Neuronal stem cell (in vitro differentiated cells): Measurements from ENCODE around the gene DLG5.

Experiments
- DNase-seq: peaks from one replicate; pipeline ENCODE4 v3.0.0-alpha.2; 2013; ENCODE audit warnings: low spot score
- H2AFZ ChIP-seq: one replicate; pipeline ENCODE4 v1.6.1; 2013; ENCODE audit warnings: mild to moderate bottlenecking, low read length, inconsistent platforms
- H2AK5ac ChIP-seq: 2 replicates; pipeline ENCODE4 v1.6.1; 2013; ENCODE audit warnings: low read depth, mild to moderate bottlenecking, inconsistent platforms, low read length, moderate library complexity, mixed read lengths
- H2BK120ac ChIP-seq: 2 replicates; pipeline ENCODE4 v1.6.1; 2013; ENCODE audit warnings: low read depth, mild to moderate bottlenecking, inconsistent platforms, low read length, moderate library complexity, mixed read lengths
- H2BK12ac ChIP-seq: one replicate; pipeline ENCODE4 v1.6.1; 2013; ENCODE audit warnings: low read length, inconsistent platforms
- H2BK15ac ChIP-seq: 2 replicates; pipeline ENCODE4 v1.6.1; 2013; ENCODE audit warnings: mild to moderate bottlenecking, low read length, inconsistent platforms, mixed read lengths
- H2BK5ac ChIP-seq: one replicate; pipeline ENCODE4 v1.6.1; 2013; ENCODE audit warnings: inconsistent platforms, mild to moderate bottlenecking, low read length, moderate library complexity
- H3K14ac ChIP-seq: one replicate; pipeline ENCODE4 v1.6.1; 2013; ENCODE audit warnings: low read length, inconsistent platforms
- H3K18ac ChIP-seq: 2 replicates; pipeline ENCODE4 v1.6.1; 2013; ENCODE audit warnings: low read length, inconsistent platforms
- H3K23ac ChIP-seq: 2 replicates; pipeline ENCODE4 v1.6.1; 2013; ENCODE audit warnings: low read depth, mild to moderate bottlenecking, mixed read lengths, low read length, inconsistent platforms; ENCODE audit not compliant: poor library complexity
- H3K27ac ChIP-seq: replicated peaks from 3 replicates; pipeline ENCODE4 v1.5.1; 2013; ENCODE audit warnings: low read length, inconsistent platforms
- H3K27me3 ChIP-seq, 3 experiments: 2 replicates each; pipeline ENCODE4 v1.6.1; 2013; ENCODE audit warnings: low read length in 3 of 3, mild to moderate bottlenecking in 2 of 3, inconsistent platforms in 1 of 3, low read depth in 1 of 3, mixed read lengths in 1 of 3, moderate library complexity in 1 of 3; ENCODE audit not compliant: control insufficient read depth in 3 of 3, insufficient read depth in 3 of 3
- H3K36me3 ChIP-seq, 2 donors: replicated peaks in 1 of 2; 2 replicates each; pipeline ENCODE4 v1.6.1; 2013; ENCODE audit warnings: low read length in 2 of 2; ENCODE audit not compliant: control insufficient read depth in 2 of 2, insufficient read depth in 2 of 2
- H3K4ac ChIP-seq: 2 replicates; pipeline ENCODE4 v1.6.1; 2013; ENCODE audit warnings: inconsistent platforms, mild to moderate bottlenecking, low read length, moderate library complexity
- H3K4me1 ChIP-seq, 2 donors: 1 replicate in 1 of 2; 2 replicates in 1 of 2; pipeline ENCODE4 v1.6.1; 2013; ENCODE audit warnings: low read length in 2 of 2, low read depth in 1 of 2; ENCODE audit not compliant: control insufficient read depth in 2 of 2, insufficient read depth in 1 of 2
- H3K4me2 ChIP-seq: one replicate; pipeline ENCODE4 v1.6.1; 2013; ENCODE audit warnings: mild to moderate bottlenecking, low read length, inconsistent platforms; ENCODE audit not compliant: insufficient read depth, poor library complexity, severe bottlenecking
- H3K4me3 ChIP-seq, 2 donors: 2 replicates each; pipeline ENCODE4 v1.5.1; 2013; ENCODE audit warnings: low read length in 2 of 2, mild to moderate bottlenecking in 2 of 2, inconsistent platforms in 1 of 2, moderate library complexity in 1 of 2
- H3K79me1 ChIP-seq: one replicate; pipeline ENCODE4 v1.6.1; 2013; ENCODE audit warnings: low read depth, mild to moderate bottlenecking, inconsistent platforms, low read length, moderate library complexity
- H3K9ac ChIP-seq: one replicate; pipeline ENCODE4 v1.6.1; 2013; ENCODE audit warnings: mild to moderate bottlenecking, low read depth, low read length, inconsistent platforms; ENCODE audit not compliant: poor library complexity
- H3K9me3 ChIP-seq, 2 donors: replicated peaks in 1 of 2; 2 replicates each; pipeline versions ENCODE3 to v1.6.1; 2013; ENCODE audit warnings: low read length in 2 of 2, mild to moderate bottlenecking in 2 of 2, inconsistent platforms in 1 of 2, low read depth in 1 of 2, mixed read lengths in 1 of 2, moderate library complexity in 1 of 2; ENCODE audit not compliant: control insufficient read depth in 2 of 2, insufficient read depth in 1 of 2
- H4K8ac ChIP-seq: one replicate; pipeline ENCODE4 v1.6.1; 2013; ENCODE audit warnings: low read depth, mild to moderate bottlenecking, inconsistent platforms, low read length, moderate library complexity
- H4K91ac ChIP-seq: one replicate; pipeline ENCODE4 v1.6.1; 2013; ENCODE audit warnings: low read length, low read depth, mild to moderate bottlenecking, inconsistent platforms; ENCODE audit not compliant: poor library complexity
- WGBS, 2 donors: extraction: QIAGEN DNeasy Blood & Tissue Kit; methylation state at CpG; one replicate each; pipeline ENCODE4 v1.1.7; 2013; ENCODE audit warnings: missing lambda C conversion rate in 2 of 2, mixed read lengths in 1 of 2; ENCODE audit not compliant: insufficient read length in 2 of 2, insufficient replicate concordance in 1 of 2; ENCODE audit errors: extremely low coverage in 2 of 2; 5-methylcytosine and 5-hydroxymethylcytosine counted together

DLG5 gene

DNA sequence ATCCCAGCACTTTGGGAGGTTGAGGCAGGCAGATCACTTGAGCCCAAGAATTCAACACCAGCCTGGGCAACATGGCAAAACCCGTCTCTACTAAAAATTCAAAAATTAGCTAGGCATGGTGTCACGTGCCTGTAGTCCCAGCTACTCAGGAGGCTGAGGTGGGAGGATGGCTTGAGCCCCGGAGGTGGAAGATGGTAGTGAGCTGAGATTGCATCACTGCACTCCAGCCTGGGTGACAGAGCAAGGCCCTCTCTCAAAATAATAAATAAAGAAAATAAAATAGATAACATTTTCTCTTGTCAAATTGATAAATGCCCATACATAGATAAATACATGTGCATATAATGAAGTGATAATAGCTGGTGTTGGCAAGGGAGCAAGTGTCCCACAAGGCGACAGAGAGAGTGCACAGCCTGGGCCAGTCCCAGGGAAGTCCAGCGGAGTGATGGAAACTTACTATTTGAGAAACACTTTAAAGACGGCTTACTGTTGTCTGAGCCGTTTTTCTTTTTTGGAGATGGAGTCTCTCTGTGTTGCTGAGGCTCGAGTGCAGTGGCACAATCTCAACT is 33.4 kb upstream of the DLG5 start:
- no peak overlapping the region for H3K9ac ChIP-seq
- no peak overlapping the region for H2AK5ac ChIP-seq

GRCh38 chr10:77959384-77959783 is 32.8 kb upstream of the DLG5 start:
- no peak overlapping the region for H4K91ac ChIP-seq
- H2BK15ac ChIP-seq: no peak overlapping the region
- DNase-seq: no peak
- no peaks in the 10 kb centered on the region for H3K36me3 ChIP-seq
- H3K14ac ChIP-seq: no peak overlapping the region
- peaks cover 2 to 4% of the 10 kb centered on the region in 2 donors for H3K4me1 ChIP-seq
- no peak overlapping the region for H2BK12ac ChIP-seq
- no peaks in the 10 kb centered on the region for H3K27me3 ChIP-seq
- H3K27ac ChIP-seq: no peak overlapping the region
- H2AK5ac ChIP-seq: no peak overlapping the region
- no peak overlapping the region for H3K9ac ChIP-seq
- H3K9me3 ChIP-seq: peaks cover 8 to 10% of the 10 kb centered on the region in 2 donors
- no peak overlapping the region for H4K8ac ChIP-seq
- no peak overlapping the region for H3K23ac ChIP-seq
- no peak overlapping the region for H2BK5ac ChIP-seq
- H3K4ac ChIP-seq: no peak overlapping the region
- WGBS, 2 donors: no CpG with 5 or more reads among the region's 4 CpGs
- no peak overlapping the region for H2BK120ac ChIP-seq
- no peak overlapping the region for H2AFZ ChIP-seq
- peak overlapping the region; percentile 19 for H3K18ac ChIP-seq
- no peak overlapping the region for H3K4me2 ChIP-seq
- H3K79me1 ChIP-seq: no peaks in the 10 kb centered on the region
- H3K4me3 ChIP-seq: no peak overlapping the region

More for the DNA sequence above, 33.4 kb upstream of the DLG5 start:
- DNase-seq: no peak
- no peak overlapping the region for H3K18ac ChIP-seq
- H3K9me3 ChIP-seq: peaks cover 8 to 13% of the 10 kb centered on the region in 2 donors
- no peaks in the 10 kb centered on the region for H3K27me3 ChIP-seq
- no peak overlapping the region for H3K23ac ChIP-seq
- H3K14ac ChIP-seq: no peak overlapping the region
- no peak overlapping the region for H2BK12ac ChIP-seq
- H4K8ac ChIP-seq: no peak overlapping the region
- no peak overlapping the region for H3K27ac ChIP-seq
- H3K36me3 ChIP-seq: no peaks in the 10 kb centered on the region
- no peak overlapping the region for H4K91ac ChIP-seq
- no CpG with 5 or more reads among the region's 8 CpGs for WGBS, 2 donors
- no peaks in the 10 kb centered on the region for H3K79me1 ChIP-seq
- H2BK5ac ChIP-seq: no peak overlapping the region
- H3K4me1 ChIP-seq: peaks cover 2 to 4% of the 10 kb centered on the region in 2 donors
- no peak overlapping the region for H2AFZ ChIP-seq
- no peak overlapping the region for H3K4ac ChIP-seq
- H2BK120ac ChIP-seq: no peak overlapping the region
- no peak overlapping the region for H3K4me2 ChIP-seq
- no peak overlapping the region for H3K4me3 ChIP-seq
- no peak overlapping the region for H2BK15ac ChIP-seq

DNA sequence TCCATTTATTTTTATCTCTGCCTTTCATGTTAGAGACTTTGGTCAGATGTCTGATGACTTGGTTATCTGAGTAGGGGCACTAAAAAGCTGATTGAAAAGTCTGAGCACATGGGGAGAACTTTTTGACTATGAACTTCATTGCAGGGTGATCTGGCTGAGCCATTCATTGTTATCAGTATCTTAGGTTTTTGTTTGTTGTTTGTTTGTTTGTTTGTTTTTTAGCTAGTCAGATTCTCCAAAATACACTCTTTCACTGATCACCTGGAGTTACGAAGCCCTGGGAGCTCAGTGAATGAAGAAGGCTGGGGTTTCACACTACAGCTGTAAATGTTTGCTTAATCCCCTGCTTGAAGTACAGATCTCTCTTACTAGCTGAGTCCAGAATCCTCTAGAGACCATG is 28.6 kb upstream of the DLG5 start:
- no peaks in the 10 kb centered on the region for H3K79me1 ChIP-seq

DNA sequence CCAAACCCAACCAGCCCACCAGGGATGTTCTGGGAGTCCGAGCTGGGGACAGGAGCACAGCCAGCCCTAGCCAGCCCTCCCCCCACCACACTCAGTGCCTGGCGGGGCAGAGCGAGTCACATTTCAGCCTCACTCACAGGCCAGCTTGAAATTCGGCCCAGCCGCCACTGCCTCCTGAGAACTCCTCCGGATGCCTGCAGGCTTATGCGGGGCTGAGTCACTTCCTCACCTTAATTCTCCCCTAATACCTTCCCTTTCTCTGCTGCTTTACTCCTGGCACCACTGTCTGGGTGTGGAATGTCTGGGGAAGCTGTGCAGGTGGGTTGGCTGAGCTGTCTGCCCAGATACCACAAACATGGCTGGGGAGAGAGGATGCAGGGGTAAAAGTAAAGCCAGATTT is 22.6 kb upstream of the DLG5 start:
- no peaks in the 10 kb centered on the region for H3K79me1 ChIP-seq
- H3K9ac ChIP-seq: no peak overlapping the region
- H4K8ac ChIP-seq: no peak overlapping the region
- peak overlapping the region; percentile 12 to 26 for H3K4me3 ChIP-seq
- no peak overlapping the region for H3K23ac ChIP-seq
- no peak overlapping the region for H3K4ac ChIP-seq
- peaks cover 0 to 12% of the 10 kb centered on the region in 2 donors for H3K9me3 ChIP-seq
- H2BK120ac ChIP-seq: no peak overlapping the region
- H3K14ac ChIP-seq: peak overlapping the region; percentile 86
- WGBS, 2 donors: no CpG with 5 or more reads among the region's 7 CpGs
- H2BK15ac ChIP-seq: no peak overlapping the region
- H3K4me1 ChIP-seq: peaks cover 7 to 8% of the 10 kb centered on the region in 2 donors
- H2AK5ac ChIP-seq: no peak overlapping the region
- DNase-seq: no peak
- no peak overlapping the region for H3K27ac ChIP-seq
- H4K91ac ChIP-seq: no peak overlapping the region
- H3K27me3 ChIP-seq: no peaks in the 10 kb centered on the region
- no peaks in the 10 kb centered on the region for H3K36me3 ChIP-seq
- H2BK12ac ChIP-seq: no peak overlapping the region
- H3K4me2 ChIP-seq: no peak overlapping the region
- peak overlapping the region; percentile 97 for H2AFZ ChIP-seq
- H2BK5ac ChIP-seq: no peak overlapping the region
- H3K18ac ChIP-seq: peak overlapping the region; percentile 82

More for the DNA sequence above, 28.6 kb upstream of the DLG5 start:
- H2BK120ac ChIP-seq: no peak overlapping the region
- H4K8ac ChIP-seq: no peak overlapping the region
- H3K4me2 ChIP-seq: no peak overlapping the region
- H2AFZ ChIP-seq: no peak overlapping the region
- H3K4ac ChIP-seq: no peak overlapping the region
- no peak overlapping the region for H2BK12ac ChIP-seq
- H3K18ac ChIP-seq: no peak overlapping the region
- no peak overlapping the region for H3K4me3 ChIP-seq
- H3K4me1 ChIP-seq: no peaks in the 10 kb centered on the region
- no peak overlapping the region for H3K14ac ChIP-seq
- no peak overlapping the region for H2BK15ac ChIP-seq
- H4K91ac ChIP-seq: no peak overlapping the region
- H3K27ac ChIP-seq: no peak overlapping the region
- no peak overlapping the region for H3K9ac ChIP-seq
- H2AK5ac ChIP-seq: no peak overlapping the region
- H3K9me3 ChIP-seq: peaks cover 2 to 12% of the 10 kb centered on the region in 2 donors
- no peak overlapping the region for H3K23ac ChIP-seq
- WGBS, 2 donors: no CpG with 5 or more reads among the region's 1 CpG
- H3K36me3 ChIP-seq: no peaks in the 10 kb centered on the region
- DNase-seq: no peak
- H2BK5ac ChIP-seq: no peak overlapping the region
- no peaks in the 10 kb centered on the region for H3K27me3 ChIP-seq
